Gastroesophageal sphincter (tissue), 4 donors: ENCODE data around the gene APLF. TPM values are rescaled to one million over a fixed set of nuclear protein-coding genes. Genes with fewer than 3 reads are reported as not detected.

Experiments used
- ATAC-seq: fragments of 150-250 bp; one replicate; pipeline ENCODE4 v1.9.1; 2016; ENCODE audit warnings: mild to moderate bottlenecking, moderate library complexity
- H3K27ac ChIP-seq, 4 donors: fragments of 200-600 bp; sonication (generic) in 3 of 4; 1 replicate in 3 of 4; 2 replicates in 1 of 4; pipeline ENCODE4 v1.5.1; 2016 to 2019
- H3K27me3 ChIP-seq: fragments of 200-600 bp; sonication (generic); one replicate; pipeline ENCODE4 v1.5.1; 2019
- H3K36me3 ChIP-seq, 2 donors: fragments of 200-600 bp; sonication (generic); one replicate each; pipeline ENCODE4 v1.5.1; 2019; ENCODE audit warnings: control low read depth in 1 of 2
- H3K4me1 ChIP-seq, 3 donors: fragments of 200-600 bp; sonication (generic); 1 replicate in 2 of 3; 2 replicates in 1 of 3; pipeline ENCODE4 v1.5.1; 2016 to 2019; ENCODE audit warnings: control low read depth in 2 of 3
- H3K4me3 ChIP-seq, 2 donors: fragments of 200-600 bp; sonication (generic); one replicate each; pipeline ENCODE4 v1.5.1; 2019; ENCODE audit warnings: mild to moderate bottlenecking in 1 of 2, moderate library complexity in 1 of 2
- H3K9me3 ChIP-seq, 3 donors: fragments of 200-600 bp; sonication (generic); one replicate each; pipeline ENCODE4 v1.5.1; 2017 to 2019; ENCODE audit warnings: control low read depth in 2 of 3
- CTCF ChIP-seq, 4 experiments: fragments of 200-600 bp in 2 of 4; fragments of 450-650 bp in 2 of 4; sonication (generic) in 1 of 4; IDR thresholded peaks; one replicate each; pipeline ENCODE4 v1.5.1; 2017 to 2019; ENCODE audit warnings: antibody characterized with exemption in 4 of 4, mild to moderate bottlenecking in 2 of 4, moderate library complexity in 2 of 4
- EP300 ChIP-seq: sonication (generic); formaldehyde crosslinking; IDR thresholded peaks from one replicate; pipeline ENCODE4 v1.6.1; 2017; ENCODE audit warnings: antibody characterized with exemption, mild to moderate bottlenecking
- POLR2A ChIP-seq, 2 donors: fragments of 450-650 bp; IDR thresholded peaks; one replicate each; pipeline ENCODE4 v1.6.1; 2017; ENCODE audit warnings: antibody characterized with exemption in 2 of 2, mild to moderate bottlenecking in 2 of 2, moderate library complexity in 1 of 2
- POLR2AphosphoS5 ChIP-seq: sonication (generic); formaldehyde crosslinking; IDR thresholded peaks from one replicate; pipeline ENCODE4 v1.6.1; 2017; ENCODE audit warnings: antibody characterized with exemption
- WGBS, 2 donors: methylation state at CpG; one replicate each; pipeline ENCODE4 v1.1.5; 2018; ENCODE audit warnings: low coverage in 1 of 2; 5-methylcytosine and 5-hydroxymethylcytosine counted together
- total RNA-seq, 4 donors: library from RNA; depleted of rRNA; stranded (reverse); fragments of >200 nt; gene quantifications; one replicate each; pipeline ENCODE4 v1.1.0, GENCODE V29; 2016

APLF gene
- total RNA-seq, 4 donors from 2014 or later, result 5.5 to 12.0 (median 10.4) TPM

GRCh38 chr2:68574202-68574791 lies 106.9 kb downstream of the APLF start:
- no peak overlapping the region for H3K27ac ChIP-seq
- H3K4me1 ChIP-seq, result no peaks in the 10 kb centered on the region
- no peaks in the 10 kb centered on the region for H3K27me3 ChIP-seq
- peaks cover 0 to 14% of the 10 kb centered on the region in 2 donors for H3K36me3 ChIP-seq
- no peak overlapping the region for H3K4me3 ChIP-seq
- TF ChIP-seq POLR2A (IDR thresholded peaks at IDR 0.05) (no peak), CTCF (IDR thresholded peaks at IDR 0.05) (no peak), POLR2AphosphoS5 (no peak), EP300 (no peak)
- no peaks in the 10 kb centered on the region for H3K9me3 ChIP-seq
- 44 to 75% methylated on average over 1 to 2 of the region's 2 CpGs for WGBS, 2 donors
- no peak for ATAC-seq

- H3K4me3 ChIP-seq, result no peak overlapping the region
- H3K27ac ChIP-seq, result no peak overlapping the region
- H3K36me3 ChIP-seq, result peaks cover 0 to 18% of the 10 kb centered on the region in 2 donors
- no peaks in the 10 kb centered on the region for H3K4me1 ChIP-seq
- ATAC-seq, result no peak
- no peaks in the 10 kb centered on the region for H3K9me3 ChIP-seq
- no peaks in the 10 kb centered on the region for H3K27me3 ChIP-seq
- TF ChIP-seq EP300, result no peak
- TF ChIP-seq CTCF (IDR thresholded peaks at IDR 0.05), result no peak
- TF ChIP-seq POLR2A (IDR thresholded peaks at IDR 0.05), result no peak
- TF ChIP-seq POLR2AphosphoS5, result no peak
Measured at GRCh38 chr2:68577183-68577582, 109.8 kb downstream of the APLF start.

DNA sequence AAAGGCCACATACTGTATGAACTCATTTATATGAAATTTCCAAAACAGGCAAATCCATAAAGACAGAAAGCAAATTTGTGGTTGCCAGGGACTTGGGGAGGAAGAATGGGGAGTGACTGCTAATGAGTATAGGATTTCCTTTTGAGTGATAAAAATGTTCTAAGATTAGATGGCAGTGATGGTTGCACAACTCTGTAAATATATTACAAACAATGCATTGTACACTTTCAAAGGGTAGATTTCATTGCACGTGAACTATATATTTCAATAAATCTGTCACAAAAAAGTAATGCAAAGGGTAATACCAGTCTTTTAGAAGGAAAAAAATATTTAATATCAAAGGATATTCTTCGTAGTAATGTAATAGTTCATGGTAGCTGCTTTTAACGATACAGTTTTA lies 112.3 kb downstream of the APLF start:
- no peak overlapping the region for H3K4me3 ChIP-seq
- H3K4me1 ChIP-seq, result no peaks in the 10 kb centered on the region
- peaks cover 0 to 18% of the 10 kb centered on the region in 2 donors for H3K36me3 ChIP-seq
- H3K27me3 ChIP-seq, result no peaks in the 10 kb centered on the region
- H3K9me3 ChIP-seq, result no peaks in the 10 kb centered on the region
- no peak for TF ChIP-seq EP300
- TF ChIP-seq CTCF (IDR thresholded peaks at IDR 0.05), result no peak
- TF ChIP-seq POLR2A (IDR thresholded peaks at IDR 0.05), result no peak
- TF ChIP-seq POLR2AphosphoS5, result no peak
- no peak for ATAC-seq
- no peak overlapping the region for H3K27ac ChIP-seq
- WGBS, 2 donors, result 91 to 97% methylated on average over 3 of the region's 3 CpGs

DNA sequence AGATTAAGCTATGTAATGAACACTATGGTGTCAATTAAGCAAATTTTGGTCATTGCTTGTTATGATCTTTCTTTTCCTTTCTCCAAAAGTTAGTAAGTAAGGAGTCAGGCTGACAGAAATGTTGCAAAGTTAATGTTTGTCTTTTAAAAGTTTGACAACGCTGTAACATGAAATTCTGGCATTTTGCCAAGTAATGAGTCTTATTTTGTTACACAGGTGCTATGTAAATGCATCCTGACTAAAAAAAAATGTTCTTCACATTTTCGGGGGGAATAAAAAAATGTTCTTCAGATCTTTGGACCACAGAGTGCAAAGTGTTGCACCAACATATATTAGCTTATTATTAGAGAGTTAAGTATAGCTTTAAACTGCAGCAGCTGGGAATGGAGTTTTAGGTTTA lies 121.2 kb downstream of the APLF start:
- H3K4me1 ChIP-seq, result no peaks in the 10 kb centered on the region
- H3K9me3 ChIP-seq, result no peaks in the 10 kb centered on the region
- TF ChIP-seq POLR2AphosphoS5 (no peak), EP300 (no peak), CTCF (IDR thresholded peaks at IDR 0.05) (no peak), POLR2A (IDR thresholded peaks at IDR 0.05) (no peak)
- no peak for ATAC-seq
- no peak overlapping the region for H3K4me3 ChIP-seq
- peaks cover 0 to 14% of the 10 kb centered on the region in 2 donors for H3K36me3 ChIP-seq
- no peaks in the 10 kb centered on the region for H3K27me3 ChIP-seq
- WGBS, 2 donors, result 59 to 74% methylated on average over 2 of the region's 2 CpGs
- no peak overlapping the region for H3K27ac ChIP-seq

DNA sequence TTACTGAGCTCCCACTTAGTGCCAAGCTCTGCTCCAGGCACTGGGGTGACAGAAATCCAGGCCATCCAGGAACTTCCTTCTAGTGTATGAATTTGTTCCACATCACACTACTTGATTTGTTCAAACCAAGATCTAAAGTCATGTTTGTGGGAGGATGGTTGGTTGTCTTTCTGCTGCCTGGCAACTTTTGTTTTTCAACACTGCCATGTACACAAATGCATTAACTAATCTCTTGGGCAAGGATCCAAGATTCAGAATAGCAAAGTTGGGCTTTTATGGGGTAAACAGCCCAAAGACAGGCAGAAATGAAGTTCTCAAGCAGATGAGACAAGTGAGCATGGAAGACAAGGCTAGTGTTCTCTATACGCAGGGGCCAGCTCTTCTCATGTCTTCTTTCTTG lies 122.6 kb downstream of the APLF start:
- Histone ChIP-seq H3K9me3 (no peaks in the 10 kb centered on the region), H3K4me3 (no peak overlapping the region), H3K27ac (no peak overlapping the region), H3K4me1 (no peaks in the 10 kb centered on the region), H3K36me3 (peaks cover 0 to 14% of the 10 kb centered on the region in 2 donors), H3K27me3 (no peaks in the 10 kb centered on the region)
- TF ChIP-seq POLR2A (IDR thresholded peaks at IDR 0.05), result no peak
- TF ChIP-seq EP300, result no peak
- TF ChIP-seq POLR2AphosphoS5, result no peak
- no peak for TF ChIP-seq CTCF (IDR thresholded peaks at IDR 0.05)
- WGBS, 2 donors, result 60% methylated on average over 1 of the region's 1 CpG; no CpG with 5 or more reads in 1 of the 2 donors
- ATAC-seq, result no peak
